Measurements from ENCODE around the gene ACD. TPM values are rescaled to one million over a fixed set of nuclear protein-coding genes. Genes with fewer than 3 reads are reported as not detected.
A peak's percentile ranks its signal among the peaks of the same experiment; 100 is the strongest.

The ACD gene
- total and polyA plus RNA-seq, 2 of the 8 experiments (the other 6 are each of a cell fraction or from before 2014, with no cell fraction given): 34.8 to 58.0 TPM

DNA sequence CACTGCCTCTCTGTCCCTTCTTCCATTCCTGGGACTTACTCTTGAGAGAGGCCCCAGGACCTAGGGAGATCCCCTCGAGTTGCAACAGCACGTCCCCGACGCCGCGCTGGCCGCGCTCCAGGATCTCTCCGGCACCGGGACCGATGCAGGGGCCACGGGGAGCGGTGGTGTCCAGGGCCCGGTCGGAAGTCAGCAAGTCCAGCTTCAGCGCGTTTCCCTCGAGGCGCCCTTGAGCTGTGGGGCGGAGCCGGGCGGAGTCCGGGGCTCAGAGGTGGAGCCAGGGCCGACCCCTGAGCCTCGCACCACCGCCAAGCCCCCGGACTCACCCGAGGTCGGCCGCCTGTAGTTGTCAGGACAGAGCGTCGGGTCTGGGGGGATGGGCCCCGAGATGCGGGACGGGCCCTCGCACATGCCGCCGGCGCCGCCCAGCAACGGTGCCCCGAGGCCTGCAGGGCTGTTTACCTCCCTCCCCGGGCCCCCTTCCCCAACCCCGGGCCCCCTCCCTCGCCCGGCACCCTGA is 6.0 kb upstream of the ACD start:
- Histone ChIP-seq H3K14ac (ENCODE audit: insufficient read length) (no peak overlapping the region), H4K8ac (ENCODE audit: extremely low read depth, insufficient read depth, low read length) (no peak overlapping the region), H3K27ac (ENCODE audit: low read depth, low read length) (no peak overlapping the region), H3K4me2 (ENCODE audit: insufficient read depth in 1 of 2, low read depth in 2 of 2, low read length in 2 of 2) (peak overlapping the region; percentile 78 to 95), H3K23ac (ENCODE audit: insufficient read length) (no peak overlapping the region), H3K4ac (replicated peaks; ENCODE audit: insufficient read length, low read depth, low read length) (no peak overlapping the region), H3K23me2 (ENCODE audit: low read depth, low read length) (peaks cover 18% of the 10 kb centered on the region; the same call in 1 of the 2 replicates), H4K5ac (ENCODE audit: insufficient read length, low read depth, low read length) (no peak overlapping the region), H2BK12ac (ENCODE audit: low read depth, low read length) (no peak overlapping the region), H2AFZ (ENCODE audit: low read length) (peak overlapping the region; percentile 4; the same call in 1 of the 2 replicates), H3K79me2 (ENCODE audit: control insufficient read depth in 1 of 2, insufficient read depth in 2 of 2, low read length in 2 of 2) (no peaks in the 10 kb centered on the region), H3K79me1 (ENCODE audit: low read depth, low read length) (no peaks in the 10 kb centered on the region), H3K9me3 (ENCODE audit: insufficient read depth in 2 of 2, low read depth in 1 of 2, low read length in 1 of 2) (no peaks in the 10 kb centered on the region), H2BK15ac (ENCODE audit: low read length) (no peak overlapping the region), H2AK5ac (ENCODE audit: low read depth, low read length) (no peak overlapping the region), H2BK20ac (ENCODE audit: low read length) (no peak overlapping the region), H4K20me1 (replicated peaks in 1 of 2; ENCODE audit: control insufficient read depth in 1 of 2, insufficient read depth in 2 of 2, low read length in 2 of 2) (peaks cover 6 to 8% of the 10 kb centered on the region in 2 experiments), H4K91ac (replicated peaks; ENCODE audit: insufficient read length, low read length) (no peak overlapping the region), H2BK120ac (replicated peaks; ENCODE audit: low read depth, low read length) (no peak overlapping the region), H3K18ac (ENCODE audit: extremely low read depth, low read length) (no peak overlapping the region; the same call in 1 of the 2 replicates), H3K9ac (replicated peaks in 1 of 4; ENCODE audit: extremely low read depth in 1 of 4, low read depth in 3 of 4, low read length in 3 of 4) (peak overlapping the region in 2 of 4 experiments; percentile 2 to 62; a peak in 5 of 7 replicates), H2BK5ac (ENCODE audit: low read depth, low read length) (no peak overlapping the region), H3K4me3 (ENCODE audit: extremely low read depth in 1 of 4, insufficient read depth in 2 of 4, low read depth in 3 of 4, low read length in 4 of 4) (peak overlapping the region; percentile 44 to 73 (median 51)), H3K56ac (replicated peaks; ENCODE audit: insufficient read length, low read depth, low read length) (no peak overlapping the region), H3K4me1 (replicated peaks in 1 of 4; ENCODE audit: control insufficient read depth in 3 of 4, insufficient read depth in 4 of 4, low read length in 3 of 4) (peaks cover 0 to 29% (median 20%) of the 10 kb centered on the region in 4 experiments; a peak in 5 of 7 replicates), H3K36me3 (ENCODE audit: control insufficient read depth in 2 of 4, insufficient read depth in 4 of 4, low read length in 3 of 4) (no peaks in the 10 kb centered on the region), H3K27me3 (replicated peaks in 1 of 4; ENCODE audit: control insufficient read depth in 3 of 4, extremely low read depth in 1 of 4, insufficient read depth in 3 of 4, low read length in 3 of 4) (peaks cover 0 to 3% (median 0%) of the 10 kb centered on the region in 4 experiments; a peak in 2 of 7 replicates)
- DNase-seq (ENCODE audit: low read depth in 1 of 2, low spot score in 2 of 2) (peak in 1 of 2 experiments; percentile 80), FAIRE-seq (no peak)
- ChIA-PET POLR2A (ENCODE audit: partially characterized antibody) (interaction anchor here (0.6 to 1.9 kb wide), 3 partner anchors 11 to 185 kb away, joined by 4 to 5 read pairs (median 4); partner anchors contain the start of gene ATP6V0D1), CTCF (ENCODE audit: partially characterized antibody) (interaction anchor here (0.7 to 13.7 kb wide), 15 partner anchors 11 to 276 kb away, joined by 3 to 202 read pairs (median 4); partner anchors contain the start of genes CARMIL2 and RIPOR1)
- whole genome bisulfite sequencing, 2 experiments (ENCODE audit: extremely low coverage in 1 of 2, insufficient coverage in 1 of 2, insufficient read length in 1 of 2, insufficient replicate concordance in 2 of 2, low coverage in 1 of 2, low lambda C conversion rate in 2 of 2, missing lambda C conversion rate in 1 of 2): 2% methylated on average over 30 of the region's 46 CpGs; no CpG with 5 or more reads in 1 of the 2 experiments
- no peak for TF ChIP-seq RAD21 (IDR thresholded peaks at IDR 0.05 in 1 of 2, conservative IDR thresholded peaks at IDR 0.05 in 1 of 2; ENCODE audit: low read depth in 2 of 2, low read length in 2 of 2)
- TF ChIP-seq, protein P1, sequence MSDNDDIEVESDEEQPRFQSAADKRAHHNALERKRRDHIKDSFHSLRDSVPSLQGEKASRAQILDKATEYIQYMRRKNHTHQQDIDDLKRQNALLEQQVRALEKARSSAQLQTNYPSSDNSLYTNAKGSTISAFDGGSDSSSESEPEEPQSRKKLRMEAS (IDR thresholded peaks at IDR 0.05): peak; percentile 64; the same call in 1 of the 2 replicates
- TF ChIP-seq, protein P2, sequence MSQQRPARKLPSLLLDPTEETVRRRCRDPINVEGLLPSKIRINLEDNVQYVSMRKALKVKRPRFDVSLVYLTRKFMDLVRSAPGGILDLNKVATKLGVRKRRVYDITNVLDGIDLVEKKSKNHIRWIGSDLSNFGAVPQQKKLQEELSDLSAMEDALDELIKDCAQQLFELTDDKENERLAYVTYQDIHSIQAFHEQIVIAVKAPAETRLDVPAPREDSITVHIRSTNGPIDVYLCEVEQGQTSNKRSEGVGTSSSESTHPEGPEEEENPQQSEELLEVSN (IDR thresholded peaks at IDR 0.05): peak; percentile 10; the same call in 1 of the 2 replicates
- TF ChIP-seq EP300 (IDR thresholded peaks at IDR 0.05; ENCODE audit: borderline replicate concordance in 1 of 2, low read depth in 2 of 2, low read length in 2 of 2): no peak
- TF ChIP-seq JUND (IDR thresholded peaks at IDR 0.05; ENCODE audit: low read length): no peak
- TF ChIP-seq HDAC2 (IDR thresholded peaks at IDR 0.05; ENCODE audit: borderline replicate concordance in 1 of 2, low read depth in 2 of 2, low read length in 2 of 2): no peak
- TF ChIP-seq SP4 (IDR thresholded peaks at IDR 0.05; ENCODE audit: low read length): no peak
- TF ChIP-seq RBBP5 (IDR thresholded peaks at IDR 0.05; ENCODE audit: borderline replicate concordance, low read depth, low read length): 0 out of 2 replicates have a peak, but pooled peaks have one; percentile 30
- TF ChIP-seq GABPA (IDR thresholded peaks at IDR 0.05; ENCODE audit: borderline replicate concordance, insufficient read depth, low read length): no peak
- no peak for TF ChIP-seq TEAD4 (IDR thresholded peaks at IDR 0.05; ENCODE audit: low read depth, low read length)
